NCI-H146 (cell line): ENCODE data around the gene ANKRD33B.

ENCODE experiments used
- DNase-seq: peaks from one replicate; lab custom pipeline; 2025; lab: John Stamatoyannopoulos, UW

The ANKRD33B gene

GRCh38 chr5:10579536-10580521 is 16.0 kb downstream of the ANKRD33B start:
- DNase-seq = no peak

- DNase-seq = no peak
Measured at GRCh38 chr5:10580531-10581423, 16.9 kb downstream of the ANKRD33B start.

- no peak for DNase-seq
Measured at GRCh38 chr5:10581424-10581748, 17.5 kb downstream of the ANKRD33B start.

GRCh38 chr5:10581867-10582511 is 18.1 kb downstream of the ANKRD33B start:
- DNase-seq = no peak

- no peak for DNase-seq
Measured at GRCh38 chr5:10582512-10582897, 18.6 kb downstream of the ANKRD33B start.

GRCh38 chr5:10583663-10584572 is 20.0 kb downstream of the ANKRD33B start:
- DNase-seq = no peak

GRCh38 chr5:10584714-10585517 is 21.0 kb downstream of the ANKRD33B start:
- no peak for DNase-seq

- DNase-seq = no peak
Measured at GRCh38 chr5:10585518-10585915, 21.6 kb downstream of the ANKRD33B start.

- no peak for DNase-seq
Measured at GRCh38 chr5:10586008-10586407, 22.1 kb downstream of the ANKRD33B start.

- DNase-seq = no peak
Measured at GRCh38 chr5:10586555-10586954, 22.7 kb downstream of the ANKRD33B start.

GRCh38 chr5:10588109-10588775 is 24.4 kb downstream of the ANKRD33B start:
- DNase-seq = no peak

GRCh38 chr5:10588779-10589447 is 25.0 kb downstream of the ANKRD33B start:
- no peak for DNase-seq

- no peak for DNase-seq
Measured at GRCh38 chr5:10590226-10590999, 26.5 kb downstream of the ANKRD33B start.

- no peak for DNase-seq
Measured at GRCh38 chr5:10591159-10591558, 27.3 kb downstream of the ANKRD33B start.

- no peak for DNase-seq
Measured at GRCh38 chr5:10591966-10592365, 28.1 kb downstream of the ANKRD33B start.

- no peak for DNase-seq
Measured at GRCh38 chr5:10592601-10593000, 28.7 kb downstream of the ANKRD33B start.

- no peak for DNase-seq
Measured at GRCh38 chr5:10593531-10594181, 29.8 kb downstream of the ANKRD33B start.
